Measurements from ENCODE around the gene FAM47E.

DNA sequence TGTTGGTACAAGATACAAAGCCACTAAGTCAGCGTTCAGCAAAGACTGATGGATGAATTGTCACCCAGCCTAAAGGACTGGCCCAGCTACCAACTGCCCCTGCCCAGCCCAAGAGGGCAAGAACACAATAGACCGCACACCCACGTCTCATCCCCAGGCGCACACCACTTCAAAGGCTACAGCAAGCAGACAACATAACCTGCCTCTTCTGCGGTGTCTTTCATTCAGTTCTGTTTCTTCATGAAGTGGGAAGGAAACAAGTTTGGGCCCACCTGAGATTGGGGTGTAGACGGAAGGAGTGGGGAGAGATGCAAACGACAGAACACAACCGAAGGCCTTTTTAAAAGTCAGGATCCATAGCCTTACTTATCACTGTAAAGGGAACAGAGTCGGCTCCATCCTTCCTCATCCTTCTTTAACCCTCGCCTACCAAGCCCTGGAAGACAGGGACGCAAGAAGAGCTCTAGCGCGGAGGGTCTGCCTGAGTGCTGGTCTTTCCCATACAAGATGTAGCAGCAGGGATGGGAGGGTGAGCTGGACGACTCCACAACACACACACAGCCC, 38.6 kb upstream of the FAM47E start:
- TF ChIP-seq POLR2AphosphoS5 (IDR thresholded peaks at IDR 0.05; ENCODE audit: insufficient read depth in 1 of 2, low read depth in 1 of 2) (no peak), POLR2A (IDR thresholded peaks at IDR 0.05) (no peak)
- TF ChIP-seq, protein P1, sequence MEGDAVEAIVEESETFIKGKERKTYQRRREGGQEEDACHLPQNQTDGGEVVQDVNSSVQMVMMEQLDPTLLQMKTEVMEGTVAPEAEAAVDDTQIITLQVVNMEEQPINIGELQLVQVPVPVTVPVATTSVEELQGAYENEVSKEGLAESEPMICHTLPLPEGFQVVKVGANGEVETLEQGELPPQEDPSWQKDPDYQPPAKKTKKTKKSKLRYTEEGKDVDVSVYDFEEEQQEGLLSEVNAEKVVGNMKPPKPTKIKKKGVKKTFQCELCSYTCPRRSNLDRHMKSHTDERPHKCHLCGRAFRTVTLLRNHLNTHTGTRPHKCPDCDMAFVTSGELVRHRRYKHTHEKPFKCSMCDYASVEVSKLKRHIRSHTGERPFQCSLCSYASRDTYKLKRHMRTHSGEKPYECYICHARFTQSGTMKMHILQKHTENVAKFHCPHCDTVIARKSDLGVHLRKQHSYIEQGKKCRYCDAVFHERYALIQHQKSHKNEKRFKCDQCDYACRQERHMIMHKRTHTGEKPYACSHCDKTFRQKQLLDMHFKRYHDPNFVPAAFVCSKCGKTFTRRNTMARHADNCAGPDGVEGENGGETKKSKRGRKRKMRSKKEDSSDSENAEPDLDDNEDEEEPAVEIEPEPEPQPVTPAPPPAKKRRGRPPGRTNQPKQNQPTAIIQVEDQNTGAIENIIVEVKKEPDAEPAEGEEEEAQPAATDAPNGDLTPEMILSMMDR (IDR thresholded peaks at IDR 0.05): no peak
